Left cardiac atrium (tissue), 4 donors: ENCODE measurements around the gene CENPF. TPM values are rescaled to one million over a fixed set of nuclear protein-coding genes. Genes with fewer than 3 reads are reported as not detected.
A peak's percentile ranks its signal among the peaks of the same experiment; 100 is the strongest.
"Not testable (repeated sequence)": the region's sequence is repeated elsewhere in the genome, so short reads cannot be mapped to it uniquely, and the experiment has no call there.

Source experiments
- ATAC-seq, 2 donors: fragments of 200-7000 bp; cut with Tn5 transposase; one replicate each; pipeline ENCODE4 v1.9.1; 2020; ENCODE audit warnings: mild to moderate bottlenecking in 2 of 2, moderate library complexity in 2 of 2
- DNase-seq: peaks from one replicate; pipeline ENCODE4 v3.0.0-alpha.2; 2020
- intact Hi-C, 2 donors: fragments of 100-400 bp; cut with DNase I; formaldehyde crosslinking; loops; one replicate each; pipeline versions ENCODE4 v1.14.1 to v1.15.1; 2022 to 2023
- total RNA-seq, 2 donors: library from RNA; stranded (reverse); fragmentation: NEBNext Ultra II Directional; extraction: Animal tissue kit (Norgen Biotek cat#: 25700); gene quantifications; one replicate each; pipeline ENCODE4 v1.2.1, GENCODE V29; 2021
- donor health status: DM: no; HTN: yes; CAD: no.
- donor health status: DM: no; HTN: yes; CAD: no; lungs with severe emphysema.
- donor health status: DM: yes; HTN: yes; CAD: no.
- donor health status: Dilated cardiomyopathy.

Gene CENPF
- total RNA-seq, 2 donors from 2014 or later, result 0.60 to 1.6 TPM

DNA sequence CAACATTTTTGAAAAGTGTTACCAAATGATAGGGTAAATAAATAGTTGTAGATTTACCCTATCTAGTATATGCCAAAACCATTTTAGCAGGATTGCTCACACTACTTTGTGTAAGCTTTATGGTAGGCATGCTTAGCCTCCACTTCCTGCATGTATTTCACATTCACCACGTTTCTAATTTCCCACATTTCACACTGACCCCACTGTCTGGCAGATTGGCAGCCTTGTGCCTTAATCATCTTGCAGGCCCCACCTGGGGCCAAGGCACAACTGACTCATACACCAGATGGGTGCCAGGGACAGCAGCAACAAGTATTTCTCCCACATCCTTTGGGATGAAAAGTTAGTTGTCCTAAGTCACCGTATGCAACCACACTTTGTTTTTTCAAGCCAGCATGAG lies 21.2 kb upstream of the CENPF start:
- ATAC-seq (peak in 1 of 2 donors; percentile 46), DNase-seq (no peak)
- intact Hi-C loops, result loop anchor here in 1 of 2 donors (10.0 kb wide), 2 partner anchors 197 to 317 kb away; no protein-coding TSS in a partner anchor

DNA sequence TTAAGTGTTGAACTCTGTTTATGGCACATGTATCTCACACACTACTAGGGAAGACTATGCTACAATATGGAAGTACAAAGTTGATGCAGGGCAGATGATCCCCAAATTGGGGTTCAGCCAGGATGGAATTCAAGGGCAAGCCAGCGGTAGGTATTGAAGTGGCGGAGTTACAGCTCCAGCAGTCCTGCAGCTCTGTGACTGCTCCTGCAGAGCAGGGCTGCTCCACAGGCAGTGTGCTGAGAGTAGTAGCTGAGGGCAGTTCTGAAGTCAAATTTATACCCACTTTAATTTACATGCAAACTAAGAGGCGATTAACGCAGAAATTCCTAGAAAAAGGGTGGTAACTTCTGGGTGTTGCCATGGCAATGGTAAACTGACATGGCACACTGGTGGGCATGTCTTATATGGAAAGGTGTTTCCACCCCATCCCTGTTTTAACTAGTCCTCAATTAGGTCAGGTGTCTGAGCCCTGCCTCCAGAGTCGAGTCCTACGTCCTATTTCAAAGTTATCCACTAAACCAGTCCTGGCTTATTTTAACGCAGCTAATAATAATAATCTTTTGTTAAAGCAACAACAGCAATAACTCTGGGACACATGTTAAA lies 20.6 kb upstream of the CENPF start:
- ATAC-seq (no peak), DNase-seq (no peak)
- intact Hi-C loops, result loop anchor here in 1 of 2 donors (10.0 kb wide), 2 partner anchors 198 to 318 kb away; no protein-coding TSS in a partner anchor

DNA sequence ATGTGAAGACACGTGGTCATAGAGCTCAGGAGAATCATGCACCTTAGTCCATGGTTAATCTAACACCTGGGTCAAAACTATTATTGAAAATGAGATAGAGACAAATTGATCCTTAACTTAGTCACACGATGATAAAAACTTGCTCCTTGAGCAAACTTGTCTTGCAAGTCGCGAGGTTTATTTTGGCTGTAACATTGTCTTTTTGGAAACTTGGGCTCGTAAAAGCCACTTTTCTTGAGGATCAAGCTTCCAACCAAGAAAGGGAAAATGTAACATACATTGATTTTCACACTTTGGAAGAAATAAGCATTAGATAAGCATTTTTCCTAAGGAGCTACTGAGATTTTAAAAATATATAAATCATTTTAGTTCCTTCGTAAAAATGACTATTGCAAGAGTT lies 19.9 kb upstream of the CENPF start:
- ATAC-seq (no peak), DNase-seq (no peak)
- intact Hi-C loops, result loop anchor here in 1 of 2 donors (10.0 kb wide), 2 partner anchors 198 to 318 kb away; no protein-coding TSS in a partner anchor

DNA sequence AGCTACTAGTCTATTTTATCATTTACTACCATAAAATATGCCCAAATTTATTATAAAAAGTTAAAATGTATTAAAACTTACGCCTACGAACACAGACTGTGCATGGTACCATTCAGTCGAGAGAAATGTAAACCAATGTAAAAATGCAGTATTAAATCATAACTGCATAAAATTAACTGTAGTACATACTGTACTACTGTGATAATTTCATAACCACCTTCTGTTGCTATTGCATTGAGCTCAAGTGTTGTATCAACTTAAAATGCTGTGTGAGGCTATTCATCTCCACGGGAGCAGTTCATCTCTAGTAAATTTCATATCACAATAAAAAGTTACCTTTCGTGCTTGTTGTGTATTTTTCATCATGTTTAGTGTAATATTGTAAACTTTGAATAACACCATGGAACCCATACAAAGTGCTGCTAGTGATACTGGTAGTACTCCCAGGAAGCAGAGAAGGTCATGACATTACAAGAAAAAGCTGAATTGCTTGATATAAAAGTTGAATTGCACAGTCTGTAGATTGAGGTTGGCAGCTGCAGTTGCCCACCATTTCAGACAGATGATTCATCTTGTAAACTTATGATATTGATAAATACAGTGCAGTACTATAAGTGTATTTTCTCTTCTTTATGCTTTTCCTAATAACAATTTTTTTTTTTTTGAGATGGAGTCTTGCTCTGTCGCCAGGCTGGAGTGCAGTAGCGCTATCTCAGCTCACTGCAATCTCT lies 19.0 kb upstream of the CENPF start:
- DNase-seq, result no peak
- intact Hi-C loops, result loop anchor here in 1 of 2 donors (2.0 to 10.0 kb wide), 3 partner anchors 199 to 319 kb away; no protein-coding TSS in a partner anchor

DNA sequence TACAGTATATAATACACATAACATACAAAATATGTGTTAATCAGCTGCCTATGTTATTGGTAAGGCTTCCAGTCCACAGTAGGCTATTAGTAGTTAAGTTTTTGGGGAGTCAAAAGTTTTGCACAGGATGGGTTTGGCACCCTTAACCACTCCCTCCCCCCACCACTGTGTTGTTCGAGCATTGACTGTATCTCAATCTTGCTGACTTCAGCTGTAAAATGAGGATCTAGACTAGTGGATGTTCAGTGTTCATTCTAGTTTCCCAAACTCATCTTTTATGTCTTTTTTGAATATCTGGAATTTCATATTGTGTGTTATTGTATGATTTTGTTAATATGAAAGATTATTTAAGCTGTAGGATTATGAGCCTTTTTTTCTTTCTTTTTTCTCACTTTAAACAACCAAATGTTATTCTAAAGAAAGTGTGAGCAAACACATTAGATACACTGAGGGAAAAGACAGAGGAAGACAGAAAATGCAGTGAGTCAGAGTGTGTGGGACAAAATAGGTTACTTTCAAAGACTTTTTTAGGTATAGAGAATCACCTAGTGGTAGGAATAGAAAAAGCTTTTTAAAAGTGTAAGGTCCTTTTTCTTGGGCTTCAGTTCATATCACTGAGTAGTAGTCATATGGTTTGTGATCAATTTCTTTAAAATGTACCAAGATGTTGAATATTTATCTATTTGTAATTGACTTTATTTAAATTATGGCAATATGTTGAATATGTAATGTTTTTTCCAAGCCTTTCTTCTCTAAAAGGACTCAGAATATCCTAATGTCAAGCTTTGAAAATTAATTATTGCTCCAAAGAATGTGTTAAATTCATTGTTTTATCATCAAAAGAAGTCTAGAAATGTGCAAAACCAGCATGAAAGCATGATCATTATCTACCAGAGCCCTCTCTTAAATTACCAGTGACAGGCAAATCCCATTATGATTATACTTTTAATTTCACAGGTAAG lies 17.9 kb upstream of the CENPF start:
- DNase-seq (no peak), ATAC-seq (peak; percentile 71 to 83)
- intact Hi-C loops, result loop anchor here (2.0 to 10.0 kb wide), 4 partner anchors 200 to 320 kb away; no protein-coding TSS in a partner anchor

More for the DNA sequence above, 19.0 kb upstream of the CENPF start:
- no peak for ATAC-seq

DNA sequence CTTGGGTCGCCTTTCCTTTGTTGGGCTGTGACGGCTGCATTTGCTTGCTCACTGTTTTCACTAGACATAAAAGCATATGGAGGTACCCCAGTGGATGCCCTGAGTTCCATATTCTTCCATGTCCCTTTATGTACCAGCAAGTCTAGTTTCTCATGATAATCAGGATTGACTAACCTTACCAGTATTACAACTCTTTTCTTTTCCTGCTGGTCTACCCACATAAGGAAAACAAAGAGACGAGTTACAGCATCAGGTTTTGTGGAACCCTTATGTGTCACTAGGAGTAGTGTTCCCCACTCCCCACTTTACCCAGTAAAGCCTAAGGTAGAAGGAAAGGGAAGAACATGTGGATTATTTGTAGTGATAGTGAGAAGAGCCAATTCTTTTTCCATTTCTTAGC lies 16.4 kb upstream of the CENPF start:
- ATAC-seq (no peak), DNase-seq (no peak)
- intact Hi-C loops, result loop anchor here (5.0 to 10.0 kb wide), 3 partner anchors 202 to 322 kb away; no protein-coding TSS in a partner anchor

DNA sequence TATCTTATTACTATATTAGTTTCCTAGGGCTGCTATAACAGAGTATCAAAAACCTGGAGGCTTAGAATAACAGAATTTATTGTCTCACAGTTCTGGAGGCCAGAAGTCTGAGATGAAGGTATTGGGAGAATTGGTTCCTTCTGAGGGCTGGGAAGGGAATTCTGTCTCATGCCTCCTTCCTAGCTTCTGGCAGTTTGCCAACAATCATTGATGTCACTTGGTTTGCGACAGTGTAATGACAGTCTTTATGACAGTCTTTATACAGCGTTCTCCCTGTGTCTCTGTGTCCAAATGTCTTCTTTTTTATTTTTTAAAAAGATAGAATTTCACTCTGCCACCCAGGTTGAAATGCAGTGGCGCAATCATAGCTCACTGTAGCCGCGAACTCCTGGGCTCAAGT lies 15.8 kb upstream of the CENPF start:
- ATAC-seq (no peak), DNase-seq (no peak)
- intact Hi-C loops, result loop anchor here (5.0 to 10.0 kb wide), 3 partner anchors 202 to 322 kb away; no protein-coding TSS in a partner anchor

DNA sequence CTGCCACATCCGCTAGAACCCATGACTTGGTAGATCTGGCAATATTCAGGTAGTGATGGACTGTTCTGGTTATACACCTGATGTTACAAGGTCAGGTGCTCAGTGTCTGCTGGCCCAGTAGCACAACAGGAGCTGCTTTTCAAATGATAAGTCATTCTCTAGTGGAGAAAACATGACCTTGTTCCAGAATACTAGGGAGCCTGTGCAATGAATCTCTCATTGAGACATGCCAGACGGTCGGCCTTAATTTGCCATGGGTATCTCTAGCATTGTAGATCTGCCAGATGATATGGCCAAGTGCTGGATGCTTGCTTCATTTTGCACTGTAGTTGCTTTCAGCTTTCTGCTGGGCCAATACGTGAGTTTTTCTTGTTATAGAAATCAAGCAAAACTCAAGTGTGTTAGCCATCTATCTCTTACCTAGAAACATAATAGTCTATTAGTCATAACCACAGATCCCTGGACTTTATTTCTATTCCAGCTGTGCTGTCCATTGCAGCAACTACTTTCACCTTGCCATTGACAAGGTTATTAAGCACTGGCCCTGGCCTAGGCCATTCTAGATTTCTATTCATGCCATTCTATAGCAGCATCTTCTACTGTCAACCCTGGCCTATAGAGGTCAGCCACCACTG lies 13.9 kb upstream of the CENPF start:
- DNase-seq, result no peak
- ATAC-seq, result no peak
- intact Hi-C loops, result loop anchor here (5.0 to 10.0 kb wide), 3 partner anchors 204 to 324 kb away; no protein-coding TSS in a partner anchor

DNA sequence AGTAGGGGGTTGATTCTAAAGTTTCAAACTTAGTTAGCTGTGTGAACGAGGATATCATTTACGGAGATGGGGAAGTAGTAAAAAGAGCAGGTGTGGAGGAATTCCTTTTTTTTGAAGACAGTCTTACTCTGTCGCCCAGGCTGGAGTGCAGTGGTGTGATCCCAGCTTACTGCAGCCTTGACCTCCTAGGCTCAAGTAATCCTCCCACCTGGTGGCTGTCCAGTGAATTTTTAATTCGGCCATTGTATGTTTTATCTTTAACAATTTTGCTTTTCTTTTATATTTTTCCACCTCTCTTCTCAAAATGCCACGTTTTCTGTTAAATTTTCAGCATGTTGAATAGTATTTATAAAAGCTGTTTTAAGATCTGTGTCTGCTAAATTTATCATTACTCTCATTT lies 12.3 kb upstream of the CENPF start:
- intact Hi-C loops, result no loop called here
- ATAC-seq (no peak), DNase-seq (no peak)

DNA sequence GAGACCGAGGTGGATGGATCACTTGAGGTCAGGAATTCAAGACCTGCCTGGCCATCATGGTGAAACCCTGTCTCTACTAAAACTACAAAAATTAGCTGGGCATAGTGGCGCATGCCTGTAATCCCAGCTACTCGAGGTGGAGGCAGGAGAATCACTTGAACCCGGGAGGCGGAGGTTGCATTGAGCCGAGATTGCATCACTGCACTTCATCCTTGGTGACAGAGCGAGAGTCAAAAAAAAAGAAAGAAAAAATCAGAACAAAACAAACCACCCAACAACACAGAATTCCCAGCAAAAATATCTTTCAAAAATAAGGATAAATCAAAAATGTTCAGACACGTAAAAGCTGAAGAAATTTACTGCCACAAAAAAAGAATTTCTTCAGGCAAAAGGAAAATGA lies 11.1 kb upstream of the CENPF start:
- intact Hi-C loops, DNase-seq, ATAC-seq: not testable (repeated sequence)

DNA sequence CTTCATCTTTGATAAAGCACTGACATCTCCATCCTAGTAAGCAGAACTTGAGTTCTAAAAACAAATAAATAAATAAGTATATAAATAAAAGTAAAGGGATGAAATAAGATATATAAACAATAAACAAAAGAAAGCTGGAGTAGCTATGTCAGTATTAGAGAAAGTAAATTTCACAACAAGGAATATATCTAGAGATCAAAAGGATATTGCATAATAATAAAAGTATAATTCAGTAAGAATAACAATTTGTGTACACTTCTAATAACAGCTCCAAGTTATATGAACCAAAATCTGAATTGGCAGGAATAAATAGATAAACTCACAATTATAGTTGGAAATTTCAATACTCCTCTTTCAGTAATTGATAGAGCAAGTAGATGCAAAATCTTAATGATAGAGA lies 9.8 kb upstream of the CENPF start:
- ATAC-seq, result no peak
- no peak for DNase-seq
- intact Hi-C loops, result no loop called here

DNA sequence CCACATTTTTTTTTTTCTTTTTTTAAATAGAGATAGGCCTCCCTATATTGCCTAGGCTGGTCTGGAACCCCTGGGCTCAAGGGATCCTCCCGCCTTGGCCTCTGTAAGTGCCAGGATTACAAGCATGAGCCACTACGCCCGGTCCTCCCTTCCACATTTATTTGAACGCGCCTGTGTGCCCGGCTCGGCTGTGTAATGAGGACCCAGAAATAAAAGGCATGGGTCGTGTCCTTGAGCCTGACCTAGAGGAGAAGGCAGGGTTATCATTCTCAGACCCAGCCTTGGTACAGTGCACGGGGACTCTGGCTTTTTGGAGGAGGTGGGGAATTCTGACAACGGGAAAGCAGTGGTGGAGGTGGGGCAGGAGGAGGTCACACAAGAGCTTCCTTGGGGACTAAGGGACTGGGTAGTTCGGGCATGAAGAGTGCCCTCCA lies 841 bp downstream of the CENPF start:
- intact Hi-C loops, result no loop called here
- DNase-seq, result no peak
- no peak for ATAC-seq

DNA sequence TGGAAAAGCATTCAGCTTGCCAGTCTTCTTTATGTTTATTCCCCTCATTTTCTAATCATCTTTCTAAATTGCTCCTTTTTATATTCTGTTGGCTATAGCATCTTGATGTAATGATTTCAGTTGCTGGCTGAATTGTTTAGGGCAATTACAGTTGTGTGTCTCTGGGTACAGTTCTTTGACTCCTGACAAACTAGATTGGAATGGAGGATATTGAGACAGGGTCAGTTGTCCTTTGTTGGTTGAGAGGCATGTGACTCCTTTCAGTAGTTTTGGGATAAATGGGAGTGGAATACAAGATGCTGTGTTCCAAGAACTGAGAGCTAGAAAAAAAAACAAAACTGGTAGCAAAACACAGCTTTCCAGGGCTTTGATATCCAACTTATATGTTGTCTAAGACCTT lies 1.5 kb downstream of the CENPF start:
- DNase-seq, result no peak
- ATAC-seq, result no peak
- intact Hi-C loops, result no loop called here

DNA sequence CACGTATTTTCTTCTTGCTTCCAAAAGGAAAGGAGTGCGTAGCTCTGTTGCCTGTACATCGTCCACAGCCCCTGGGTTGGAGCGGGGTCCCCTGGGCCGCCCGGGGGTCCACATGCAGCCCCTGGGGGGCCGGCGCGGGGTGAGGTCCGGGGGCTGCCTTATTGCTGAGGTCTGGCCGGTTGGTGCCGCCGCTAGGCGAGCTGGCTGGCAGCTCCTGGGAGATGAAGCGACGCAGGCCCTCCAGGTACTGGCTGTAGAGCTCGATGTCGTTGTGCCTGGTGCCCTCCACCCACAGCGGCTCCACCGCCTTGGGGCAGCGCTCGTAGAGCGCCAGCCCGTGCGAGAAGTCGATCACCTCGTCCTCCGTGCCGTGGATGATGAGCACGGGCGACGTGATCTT lies 2.5 kb downstream of the CENPF start:
- ATAC-seq, intact Hi-C loops, DNase-seq: not testable (repeated sequence)

DNA sequence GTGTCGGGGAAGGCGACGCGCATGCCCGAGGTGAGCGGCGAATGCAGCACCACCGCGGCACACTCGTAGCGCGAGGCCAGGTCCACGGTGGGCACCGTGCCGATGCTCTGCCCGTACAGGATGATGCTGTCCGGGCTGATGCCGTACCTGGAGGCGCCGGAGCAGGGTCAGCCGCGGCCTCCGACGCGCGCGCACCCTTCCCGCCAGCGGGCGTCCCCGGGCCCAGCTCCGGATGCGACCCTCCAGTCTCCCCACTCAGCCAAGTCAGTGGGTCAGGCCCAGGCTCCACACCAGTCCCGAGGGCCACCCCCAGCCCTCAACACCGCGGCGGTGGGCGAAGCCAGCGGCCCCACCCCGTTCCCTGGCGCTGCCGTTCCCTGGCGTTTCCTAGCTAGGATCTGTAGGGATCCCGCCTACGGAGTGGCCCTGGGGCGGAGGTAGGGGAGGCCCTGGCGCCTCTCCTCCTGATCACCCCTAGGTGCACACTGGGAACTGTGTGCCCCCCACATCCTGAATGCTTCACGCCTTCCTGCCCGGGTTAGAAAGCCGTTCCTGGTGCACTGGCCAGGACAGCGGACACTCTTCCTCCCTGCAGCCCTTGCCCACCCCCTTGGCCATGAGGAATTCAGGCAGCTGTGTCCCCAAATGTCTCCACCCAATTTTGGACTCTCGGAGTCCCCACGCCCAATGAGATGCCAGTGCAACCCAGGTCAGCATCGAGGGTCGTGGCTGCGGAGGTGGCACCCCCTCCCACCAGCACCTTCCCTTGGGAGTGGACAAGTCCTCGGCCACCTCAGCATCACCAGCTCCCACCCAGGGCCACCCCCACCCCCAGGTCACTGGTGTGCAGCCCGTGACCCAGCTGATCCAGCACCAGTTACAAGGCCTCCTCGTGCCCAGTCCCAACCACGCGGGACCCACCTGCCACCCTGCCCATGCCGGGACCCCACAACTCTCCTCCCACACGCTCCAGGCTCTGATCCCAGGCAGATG lies 3.2 kb downstream of the CENPF start:
- ATAC-seq, DNase-seq, intact Hi-C loops: not testable (repeated sequence)

DNA sequence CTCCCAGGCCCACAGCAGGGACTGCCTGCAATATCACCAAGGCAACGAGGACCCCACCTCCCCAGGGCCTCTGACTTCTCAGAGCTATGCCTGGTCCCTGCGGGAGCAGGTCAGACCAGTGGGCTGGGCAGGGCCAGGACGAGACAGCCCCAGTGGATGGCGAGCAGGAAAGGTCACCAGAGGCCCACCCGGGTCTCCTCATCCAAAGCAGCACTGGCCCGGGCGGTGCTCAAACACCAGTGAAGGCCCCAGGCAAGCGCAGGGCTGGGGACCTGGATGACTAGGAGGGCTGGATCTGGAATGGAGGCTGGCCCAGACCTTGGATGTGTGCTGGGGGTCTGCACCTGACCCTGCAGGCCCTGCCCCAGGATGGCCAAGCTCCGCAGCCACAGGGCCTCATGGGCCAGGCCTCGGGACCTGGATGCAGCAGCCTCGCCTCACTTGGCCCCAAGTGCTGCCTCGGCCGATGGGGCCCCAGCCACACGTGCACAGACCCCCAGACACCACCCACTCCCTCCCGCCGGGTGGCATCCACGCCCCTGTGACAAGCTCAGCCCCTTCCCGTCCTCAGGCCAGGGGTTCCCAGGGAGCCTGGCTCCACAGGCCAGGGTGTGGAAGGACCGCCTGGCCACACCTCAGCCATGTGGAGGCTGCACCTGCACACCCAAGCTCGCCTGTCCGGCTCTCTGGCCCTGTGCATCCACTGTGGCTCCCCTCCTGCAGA lies 4.7 kb downstream of the CENPF start:
- intact Hi-C loops, DNase-seq, ATAC-seq: not testable (repeated sequence)
